ENCODE measurements around the gene GASK1B.

The GASK1B gene

DNA sequence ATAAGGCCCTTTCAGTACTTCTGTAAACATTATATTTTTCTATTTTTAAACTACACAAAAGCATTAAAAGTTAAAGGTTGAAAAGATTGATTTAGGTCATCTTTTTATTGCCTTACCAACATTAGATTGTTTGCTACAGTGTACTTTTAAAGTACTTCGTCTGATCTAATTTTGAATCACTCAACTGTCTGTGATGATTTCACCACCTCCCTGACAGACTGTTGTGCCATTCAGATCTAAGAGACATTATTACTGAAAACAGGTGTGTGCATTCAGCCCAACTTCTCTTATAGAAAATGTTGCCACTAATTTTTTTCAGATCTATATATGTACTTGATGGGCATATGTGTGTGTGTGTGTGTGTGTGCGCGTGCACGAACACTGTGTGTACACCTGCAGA, 39.3 kb downstream of the GASK1B start:
- DNase-seq: no peak

DNA sequence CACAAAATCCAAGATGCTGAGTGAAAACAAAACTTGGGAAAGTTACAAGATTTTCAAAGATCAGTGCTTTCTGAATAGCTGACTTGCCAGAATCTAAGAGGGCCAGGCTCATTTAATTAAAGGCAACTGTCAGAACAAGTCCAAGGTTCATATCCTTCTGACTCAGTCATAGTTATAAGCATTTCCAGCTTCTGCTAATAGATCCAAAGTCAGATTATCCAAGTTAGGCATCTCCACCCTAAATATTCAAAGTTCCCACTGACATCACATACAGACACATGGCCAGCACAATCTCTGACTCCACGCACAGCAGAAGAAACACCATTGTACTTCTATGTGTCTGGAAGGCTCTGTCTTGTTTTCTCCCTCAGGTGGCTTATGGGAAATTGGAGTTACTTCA, 41.8 kb downstream of the GASK1B start:
- DNase-seq: no peak

DNA sequence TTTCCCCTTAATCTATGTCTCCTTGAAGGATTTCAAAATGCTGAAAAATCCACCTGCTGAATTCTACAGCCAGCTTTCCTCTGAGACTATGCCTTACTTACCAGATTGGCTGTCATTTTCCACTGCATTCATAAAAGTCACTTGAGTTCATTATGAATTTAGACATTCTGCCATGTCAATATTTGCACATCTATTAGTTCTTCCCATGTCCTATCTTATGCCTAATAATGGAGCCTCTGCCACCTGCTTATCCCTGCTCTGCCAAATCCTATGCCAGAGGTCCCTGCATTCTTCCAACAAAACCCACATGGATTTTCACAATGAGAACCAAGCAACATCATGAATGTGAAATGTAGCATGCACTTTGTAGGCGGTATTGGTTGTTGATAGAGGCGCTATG, 42.6 kb downstream of the GASK1B start:
- DNase-seq: no peak

DNA sequence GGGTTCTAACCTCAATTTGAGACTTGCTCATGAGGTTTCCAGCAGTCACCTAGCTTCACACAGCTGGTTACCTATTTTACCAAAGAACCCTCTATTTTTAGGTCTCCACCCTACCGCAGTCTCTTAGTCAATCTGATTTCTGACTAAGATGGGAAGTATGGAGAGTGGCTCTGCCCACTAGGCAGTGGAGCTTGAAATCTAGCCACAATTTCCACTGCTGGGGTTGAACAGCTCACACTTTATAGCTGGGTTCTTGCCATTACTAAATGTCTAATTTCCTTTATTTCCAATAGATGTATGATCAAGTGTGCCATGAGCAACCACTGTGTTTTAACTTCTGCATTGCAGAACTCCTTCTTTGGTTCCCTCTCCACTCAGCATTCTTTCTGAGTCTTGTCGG, 43.1 kb downstream of the GASK1B start:
- DNase-seq: no peak

DNA sequence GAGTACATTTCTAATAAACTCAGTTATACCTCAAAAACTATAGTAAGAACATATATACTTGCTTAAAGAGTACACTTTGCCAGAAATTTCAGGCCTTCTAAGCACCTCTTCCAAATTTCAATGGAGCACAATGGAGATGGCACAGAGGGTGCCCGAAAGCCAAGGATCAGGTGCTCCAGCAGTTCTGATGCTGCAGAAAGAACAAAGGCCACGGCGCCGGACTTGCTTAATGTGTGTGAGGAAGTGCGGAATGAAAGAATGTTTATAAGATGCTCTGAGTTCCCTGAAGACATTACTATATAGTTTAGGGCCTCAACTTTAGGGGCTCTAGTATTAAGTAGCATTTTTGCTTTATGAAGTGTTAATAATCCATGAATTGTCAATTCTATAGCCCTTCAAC, 44.3 kb downstream of the GASK1B start:
- DNase-seq: no peak

DNA sequence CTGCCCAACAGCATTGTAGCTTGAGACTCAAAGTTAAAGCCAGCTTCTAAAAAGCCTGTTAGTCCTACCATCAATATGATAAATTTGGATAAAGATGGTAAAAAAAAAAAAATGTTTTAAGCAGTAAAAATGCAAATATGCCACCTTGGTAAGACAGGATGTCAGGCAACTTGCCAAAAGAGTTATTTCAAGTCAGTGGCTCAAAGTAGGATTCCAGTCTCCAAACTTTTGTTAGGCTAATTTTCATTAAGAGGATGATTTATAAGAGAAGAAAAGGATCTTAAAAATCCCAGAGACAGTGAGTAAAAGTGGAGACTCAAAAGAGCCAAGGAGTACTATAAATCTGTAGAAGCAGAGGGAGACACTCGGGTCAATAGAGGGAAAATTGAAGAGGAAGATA, 47.5 kb downstream of the GASK1B start:
- no peak for DNase-seq
